ENCODE results near the gene TNFAIP2.

Gene TNFAIP2

GRCh38 chr14:103094406-103095209, 28.7 kb upstream of the TNFAIP2 start, which contains the start of gene EXOC3L4:
EXOC3L4 (plus strand) TSS chr14:103094725; CDS start chr14:103100220, 5,495 bp downstream.
- H3K4me3 ChIP-seq (ENCODE audit: severe bottlenecking) = no peak within 1 kb of the TSS
- H3K27ac ChIP-seq (ENCODE audit: poor library complexity, severe bottlenecking) = no peak within 1 kb of the TSS

GRCh38 chr14:103095210-103095778, 28.0 kb upstream of the TNFAIP2 start:
- no peaks in the 10 kb centered on the region for H3K4me1 ChIP-seq (ENCODE audit: insufficient read depth, poor library complexity, severe bottlenecking)
- H3K27me3 ChIP-seq (ENCODE audit: insufficient read depth, poor library complexity, severe bottlenecking) = no peaks in the 10 kb centered on the region
- H3K4me3 ChIP-seq (ENCODE audit: severe bottlenecking) = no peak overlapping the region
- no peaks in the 10 kb centered on the region for H3K36me3 ChIP-seq (ENCODE audit: low read depth)
- H3K27ac ChIP-seq (ENCODE audit: poor library complexity, severe bottlenecking) = no peak overlapping the region
- no peak for ATAC-seq (ENCODE audit: low read depth)
- no peak for DNase-seq (ENCODE audit: low spot score)
- no peaks in the 10 kb centered on the region for H3K9me3 ChIP-seq (ENCODE audit: severe bottlenecking)
- TF ChIP-seq CTCF (IDR thresholded peaks at IDR 0.05; ENCODE audit: poor library complexity, severe bottlenecking) = no peak

More at GRCh38 chr14:103094406-103095209, 28.7 kb upstream of the TNFAIP2 start, which contains the start of gene EXOC3L4:
- Histone ChIP-seq H3K4me1 (ENCODE audit: insufficient read depth, poor library complexity, severe bottlenecking) (no peaks in the 10 kb centered on the region), H3K36me3 (ENCODE audit: low read depth) (no peaks in the 10 kb centered on the region), H3K27me3 (ENCODE audit: insufficient read depth, poor library complexity, severe bottlenecking) (no peaks in the 10 kb centered on the region), H3K9me3 (ENCODE audit: severe bottlenecking) (no peaks in the 10 kb centered on the region)
- DNase-seq (ENCODE audit: low spot score) (no peak), ATAC-seq (ENCODE audit: low read depth) (no peak)
- TF ChIP-seq CTCF (IDR thresholded peaks at IDR 0.05; ENCODE audit: poor library complexity, severe bottlenecking) = no peak

- Histone ChIP-seq H3K9me3 (ENCODE audit: severe bottlenecking) (no peaks in the 10 kb centered on the region), H3K36me3 (ENCODE audit: low read depth) (no peaks in the 10 kb centered on the region), H3K4me1 (ENCODE audit: insufficient read depth, poor library complexity, severe bottlenecking) (no peaks in the 10 kb centered on the region), H3K27ac (ENCODE audit: poor library complexity, severe bottlenecking) (no peak overlapping the region), H3K4me3 (ENCODE audit: severe bottlenecking) (no peak overlapping the region), H3K27me3 (ENCODE audit: insufficient read depth, poor library complexity, severe bottlenecking) (no peaks in the 10 kb centered on the region)
- no peak for DNase-seq (ENCODE audit: low spot score)
- TF ChIP-seq CTCF (IDR thresholded peaks at IDR 0.05; ENCODE audit: poor library complexity, severe bottlenecking) = no peak
- no peak for ATAC-seq (ENCODE audit: low read depth)
Observed at GRCh38 chr14:103096387-103096786, 26.9 kb upstream of the TNFAIP2 start.

DNA sequence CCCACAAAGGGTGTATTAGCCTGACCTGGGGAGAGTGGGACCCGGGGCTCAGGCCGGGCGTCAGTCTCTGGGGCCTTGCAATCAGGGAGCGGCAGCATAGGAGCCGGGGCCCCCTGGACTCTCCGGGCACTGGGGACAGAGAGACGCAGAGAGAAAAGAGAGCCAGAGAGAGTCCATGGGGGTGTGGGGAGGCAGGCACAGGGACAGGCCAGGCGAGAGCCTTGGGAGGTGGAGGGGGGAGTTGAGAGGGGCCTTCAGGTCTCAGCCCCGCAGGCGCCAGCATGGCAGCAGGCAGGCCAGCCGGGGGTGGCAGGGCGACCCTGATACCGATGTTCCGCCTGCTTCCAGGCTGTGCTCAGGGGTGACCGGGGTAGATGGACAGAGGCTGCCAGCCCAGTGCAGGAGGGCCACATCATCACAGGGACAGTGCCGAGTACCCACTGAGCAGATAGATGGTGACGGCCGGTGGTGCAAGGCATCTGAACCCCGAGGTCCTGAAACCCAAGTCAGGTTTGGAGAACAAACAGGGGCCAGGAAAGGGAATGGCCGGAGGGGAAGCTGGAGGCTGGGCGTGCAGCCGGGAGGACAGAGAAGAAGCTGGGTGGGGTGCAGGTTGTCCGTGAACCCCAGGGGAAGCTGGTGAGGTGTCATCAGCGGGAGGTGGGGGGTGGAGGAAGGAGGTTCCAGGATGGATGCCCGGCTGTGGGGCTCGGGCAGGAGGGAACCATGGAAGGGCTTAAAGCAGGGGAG, 25.8 kb upstream of the TNFAIP2 start:
- DNase-seq (ENCODE audit: low spot score) = no peak
- no peak for TF ChIP-seq CTCF (IDR thresholded peaks at IDR 0.05; ENCODE audit: poor library complexity, severe bottlenecking)
- Histone ChIP-seq H3K27ac (ENCODE audit: poor library complexity, severe bottlenecking) (no peak overlapping the region), H3K36me3 (ENCODE audit: low read depth) (no peaks in the 10 kb centered on the region), H3K4me1 (ENCODE audit: insufficient read depth, poor library complexity, severe bottlenecking) (no peaks in the 10 kb centered on the region), H3K4me3 (ENCODE audit: severe bottlenecking) (no peak overlapping the region), H3K27me3 (ENCODE audit: insufficient read depth, poor library complexity, severe bottlenecking) (no peaks in the 10 kb centered on the region), H3K9me3 (ENCODE audit: severe bottlenecking) (no peaks in the 10 kb centered on the region)
- no peak for ATAC-seq (ENCODE audit: low read depth)
